ENCODE results near the gene CRCP.
"Not testable (repeated sequence)": the region's sequence is repeated elsewhere in the genome, so short reads cannot be mapped to it uniquely, and the experiment has no call there.

CRCP gene

DNA sequence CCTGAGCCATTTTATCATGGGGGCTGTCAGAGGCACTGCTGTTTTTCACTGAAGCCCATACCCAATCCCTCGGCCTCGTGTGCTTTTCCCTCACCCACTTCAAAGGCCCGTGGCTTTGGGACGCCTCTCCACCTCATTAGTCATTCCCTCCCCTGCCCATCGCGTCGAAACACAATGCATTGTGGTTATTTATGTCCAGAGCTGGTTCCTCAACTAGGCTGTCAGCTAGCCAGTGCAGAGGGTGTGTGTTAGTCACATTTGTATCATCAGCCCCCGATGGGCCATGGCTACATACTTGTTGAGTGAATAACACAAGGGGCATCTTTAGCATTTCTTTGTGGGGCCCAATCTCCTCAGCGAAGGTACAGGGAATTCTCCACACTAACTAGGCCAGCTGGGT lies 3.8 kb upstream of the CRCP start:
- DNase-seq = no peak

DNA sequence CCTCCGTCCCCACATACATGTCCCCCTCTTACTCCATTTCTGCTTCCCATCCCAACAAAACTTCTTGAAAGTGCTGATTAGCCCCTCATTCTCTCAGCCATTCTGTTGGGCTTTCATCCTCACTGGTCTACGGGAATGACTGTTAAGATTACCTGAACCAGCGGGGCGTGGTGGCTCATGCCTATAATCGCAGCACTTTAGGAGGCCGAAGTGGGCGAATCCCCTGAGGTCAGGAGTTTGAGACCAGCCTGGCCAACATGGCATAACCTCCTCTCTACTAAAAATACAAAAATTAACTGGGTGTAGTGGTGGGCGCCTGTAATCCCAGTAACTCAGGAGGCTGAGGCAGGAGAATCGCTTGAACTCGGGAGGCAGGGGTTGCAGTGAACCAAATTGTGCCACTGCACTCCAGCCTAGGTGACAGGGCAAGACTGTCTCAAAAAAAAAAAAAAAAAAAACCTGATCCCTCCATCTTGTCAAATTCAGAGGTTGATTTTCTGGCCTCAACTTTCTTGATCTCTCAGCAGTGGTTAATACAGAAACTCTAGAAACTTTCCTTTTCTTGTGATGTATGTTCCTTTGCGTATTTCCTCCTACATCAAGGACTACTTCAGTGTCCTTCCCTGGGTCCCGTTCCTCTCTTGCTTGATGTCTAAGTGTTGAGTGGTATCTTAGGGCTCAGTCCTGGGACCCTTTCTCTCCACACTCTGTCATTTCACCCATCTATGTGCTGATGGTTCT lies 2.2 kb downstream of the CRCP start:
- not testable (repeated sequence) for DNase-seq

DNA sequence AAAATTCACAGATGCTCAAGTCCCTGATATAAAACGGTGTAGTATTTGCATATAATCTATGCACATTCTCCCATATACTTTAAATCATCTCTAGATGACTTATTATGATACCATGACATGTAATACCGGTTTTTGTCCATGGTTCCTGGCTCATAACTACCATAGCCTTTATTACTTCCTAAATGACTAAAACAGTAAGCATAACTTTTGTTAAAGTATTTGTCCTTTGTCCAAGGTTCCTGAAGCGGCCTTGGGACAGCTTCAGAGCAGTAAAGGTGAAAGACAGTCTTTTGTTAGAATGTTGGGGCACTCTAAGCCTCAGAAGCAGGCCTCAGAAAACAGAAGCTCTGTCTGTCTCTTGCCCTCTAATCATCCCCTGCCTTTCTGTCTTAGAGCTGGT lies 4.0 kb downstream of the CRCP start:
- no peak for DNase-seq

DNA sequence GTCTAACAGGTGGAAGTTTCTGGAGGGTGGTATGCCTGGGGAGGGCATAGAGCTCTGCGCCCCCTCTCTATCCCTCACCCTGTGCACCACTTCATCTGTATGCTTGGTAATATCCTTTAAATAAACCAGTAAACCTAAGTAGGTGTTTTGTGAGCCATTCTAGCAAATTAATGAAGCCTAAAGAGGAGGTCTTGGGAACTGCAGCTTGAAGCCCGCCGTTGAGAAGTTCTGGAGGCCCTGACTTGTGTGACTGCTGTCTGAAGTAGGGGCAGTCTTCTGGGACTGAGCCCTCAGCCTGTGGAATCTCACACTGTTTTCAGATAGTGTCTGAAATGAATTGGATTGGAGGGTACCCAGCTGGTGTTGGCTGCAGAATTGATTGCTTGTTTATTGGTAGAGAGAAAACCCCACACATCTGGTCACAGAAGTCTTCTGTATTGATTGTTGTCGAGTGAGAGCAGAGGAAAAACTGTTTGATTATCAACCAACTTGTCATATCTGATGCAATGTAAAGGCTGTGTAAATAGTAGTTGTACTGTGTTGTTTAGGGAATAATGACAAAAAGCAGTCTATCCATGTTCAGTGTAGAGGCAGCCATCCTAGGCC lies 4.7 kb downstream of the CRCP start:
- DNase-seq = no peak

DNA sequence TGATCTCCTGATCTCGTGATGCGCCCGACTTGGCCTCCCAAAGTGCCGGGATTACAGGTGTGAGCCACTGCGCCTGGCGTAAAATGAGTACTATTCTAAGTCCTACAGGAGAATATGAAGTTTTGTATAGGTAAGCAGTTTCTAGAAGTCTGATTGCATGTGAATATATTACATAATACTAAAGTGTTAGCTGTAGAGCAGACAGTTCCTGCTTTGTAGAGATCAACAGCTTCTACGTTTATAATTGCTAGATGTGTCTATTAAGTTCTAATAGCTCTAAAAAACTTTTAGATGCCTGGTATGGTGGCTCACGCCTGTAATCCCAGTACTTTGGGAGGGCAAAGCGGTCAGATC lies 8.5 kb downstream of the CRCP start:
- no peak for DNase-seq

DNA sequence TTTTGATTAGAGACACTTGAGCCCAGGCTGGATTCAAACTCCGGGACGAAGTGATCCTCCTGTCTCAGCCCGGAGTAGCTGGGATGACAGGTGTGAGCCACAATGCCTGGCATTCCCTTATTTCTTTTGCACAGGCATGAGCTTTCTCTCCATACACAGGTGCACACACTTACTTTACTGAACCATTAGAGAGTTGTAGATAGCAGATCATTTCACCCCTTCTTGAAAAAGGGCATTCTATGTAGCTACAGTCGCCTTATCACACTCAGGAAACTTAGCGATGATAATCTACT lies 9.9 kb downstream of the CRCP start:
- not testable (repeated sequence) for DNase-seq

DNA sequence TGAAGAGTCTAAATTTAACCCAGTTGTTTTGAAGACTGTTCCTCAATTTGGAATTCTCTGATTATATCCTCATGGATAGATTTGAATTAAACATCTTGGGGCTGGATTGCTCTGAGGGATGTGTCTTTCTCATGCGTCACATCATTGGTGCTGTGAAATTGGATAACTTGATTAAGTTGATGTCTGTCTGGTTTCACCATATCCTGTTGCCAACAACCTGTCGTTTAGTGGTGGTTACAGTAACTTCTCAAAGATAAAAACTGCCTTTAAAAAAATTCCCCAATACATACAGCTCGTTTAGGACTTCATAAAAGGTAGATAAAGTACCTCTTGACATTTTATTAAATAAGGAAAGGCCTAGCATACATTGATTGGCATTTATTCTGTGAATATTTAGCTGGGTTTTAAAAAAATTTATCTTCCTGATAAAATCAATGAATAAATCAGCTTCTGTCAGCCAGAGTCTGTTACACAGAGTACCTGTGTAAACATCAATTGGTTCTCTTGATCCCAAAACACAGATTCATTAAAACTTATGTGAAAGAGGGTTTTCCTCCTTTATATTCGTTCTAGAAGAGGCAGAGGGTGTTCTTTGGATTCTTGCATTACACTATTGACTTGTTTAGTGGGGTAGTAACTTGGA lies 10.5 kb downstream of the CRCP start:
- DNase-seq = no peak

DNA sequence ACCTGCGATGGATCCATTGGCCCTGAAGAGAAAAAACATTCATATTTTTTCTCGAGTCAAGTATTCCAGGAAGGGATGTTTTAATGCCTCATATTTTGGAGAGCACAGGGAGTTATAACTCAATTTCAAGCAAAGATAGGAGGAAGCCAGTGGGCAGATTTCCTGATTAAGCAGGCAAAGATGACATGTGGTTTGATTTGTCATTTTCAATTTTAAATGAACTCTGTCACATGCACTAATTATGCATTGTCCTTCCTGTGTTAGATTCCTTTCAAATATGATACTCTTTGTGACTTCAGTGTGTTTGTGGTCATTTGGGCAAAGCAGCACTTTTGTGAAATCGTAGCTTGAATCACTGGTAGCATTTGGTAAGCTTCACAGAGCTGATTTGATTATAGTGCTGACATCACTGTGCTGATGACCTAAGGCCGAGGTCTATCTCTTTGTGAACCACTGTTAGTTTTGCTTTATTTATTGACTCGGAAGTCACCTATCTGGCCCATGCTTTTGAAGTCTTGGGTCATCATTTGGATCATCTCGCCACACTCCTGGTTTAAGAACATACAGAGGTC lies 11.2 kb downstream of the CRCP start:
- not testable (repeated sequence) for DNase-seq

DNA sequence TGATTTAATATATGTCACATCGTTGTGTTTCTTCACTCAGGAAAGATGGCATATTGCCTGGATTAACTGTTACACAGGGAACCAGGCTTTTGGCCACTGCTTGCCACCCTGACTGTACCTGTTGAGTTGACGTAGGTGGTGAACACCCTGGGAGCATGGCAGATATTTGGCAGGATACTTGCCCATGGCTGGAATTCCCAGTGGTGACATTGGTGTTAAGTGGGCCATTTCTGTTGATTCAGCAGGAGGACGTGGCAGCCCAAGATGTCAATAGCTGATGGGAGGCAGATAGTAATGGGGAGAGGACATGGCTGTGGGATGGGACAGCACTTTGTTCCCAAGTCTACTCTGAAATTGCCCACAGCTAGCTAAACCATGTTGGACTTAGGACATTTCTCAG lies 12.5 kb downstream of the CRCP start:
- DNase-seq = not testable (repeated sequence)

DNA sequence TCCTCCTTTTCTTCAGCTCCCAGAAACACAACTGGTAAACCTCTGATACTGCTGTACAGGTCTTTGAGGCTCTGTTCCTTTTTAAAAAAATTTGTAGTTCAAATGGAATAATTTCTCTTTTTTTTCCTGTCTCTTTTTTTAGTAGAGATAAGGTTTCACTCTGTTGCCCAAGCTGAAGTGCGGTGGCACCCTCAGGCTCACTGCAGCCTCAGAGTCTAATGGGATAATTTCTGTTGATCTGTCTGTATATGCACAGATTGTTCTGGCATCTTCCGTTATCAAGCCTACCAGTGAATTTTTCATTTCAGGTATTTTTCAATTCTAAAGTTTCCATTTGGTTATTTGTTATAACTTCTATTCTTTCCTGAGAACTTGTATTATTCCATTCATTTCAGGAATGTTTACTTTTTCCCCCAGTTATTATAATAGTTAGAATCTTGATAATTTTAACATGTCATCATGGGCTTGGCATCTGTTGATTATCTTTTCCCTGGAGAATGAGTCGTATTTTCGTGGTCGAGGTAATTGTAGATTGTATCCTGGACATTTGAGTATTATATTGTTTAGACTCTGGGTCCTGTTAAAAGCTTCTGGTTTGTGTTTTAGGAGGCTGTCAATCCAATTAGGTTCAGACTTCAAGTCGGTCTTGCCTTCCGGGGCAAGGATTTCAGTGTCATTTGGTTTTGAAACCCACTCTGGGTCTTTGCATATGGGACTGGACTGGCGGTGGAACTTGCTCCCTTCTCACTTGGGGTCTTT lies 24.5 kb downstream of the CRCP start:
- DNase-seq = no peak

DNA sequence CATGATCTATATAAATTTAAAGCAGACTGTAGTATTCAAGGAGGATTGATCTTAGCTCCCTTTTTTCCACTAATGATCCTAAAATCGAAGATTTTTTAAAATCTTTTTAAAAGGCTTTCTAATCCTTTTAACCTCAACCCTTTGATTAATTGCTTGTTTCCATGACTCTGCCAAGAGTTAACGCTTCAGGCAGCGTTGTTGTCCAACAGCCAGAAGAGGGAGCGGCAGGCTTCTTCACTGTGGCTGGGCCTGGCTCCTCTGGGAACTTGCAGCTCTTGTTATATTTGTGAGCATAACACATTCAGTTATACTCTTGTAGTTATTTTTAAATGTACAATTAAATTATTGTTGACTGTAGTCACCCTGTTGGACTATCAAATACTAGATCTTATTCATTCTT lies 26.3 kb downstream of the CRCP start:
- no peak for DNase-seq

DNA sequence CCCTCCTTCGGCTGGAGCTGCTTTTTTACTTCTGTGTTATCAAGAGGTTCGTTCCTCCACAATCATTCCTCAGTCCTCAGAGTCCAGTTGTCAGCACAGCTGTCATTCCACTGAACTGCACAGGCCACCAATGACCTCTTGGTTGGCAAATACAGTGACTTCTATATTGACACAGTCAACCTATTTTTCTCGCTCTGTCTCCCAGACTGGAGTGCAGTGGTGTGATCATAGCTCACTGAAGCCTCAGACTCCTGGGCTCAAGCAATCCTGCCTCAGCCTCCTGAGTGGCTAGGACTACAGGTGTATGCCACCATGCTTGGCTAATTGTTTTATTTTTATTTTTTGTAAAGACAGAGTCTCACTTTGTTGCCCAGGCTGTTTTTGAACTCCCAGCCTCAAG lies 27.7 kb downstream of the CRCP start:
- no peak for DNase-seq

DNA sequence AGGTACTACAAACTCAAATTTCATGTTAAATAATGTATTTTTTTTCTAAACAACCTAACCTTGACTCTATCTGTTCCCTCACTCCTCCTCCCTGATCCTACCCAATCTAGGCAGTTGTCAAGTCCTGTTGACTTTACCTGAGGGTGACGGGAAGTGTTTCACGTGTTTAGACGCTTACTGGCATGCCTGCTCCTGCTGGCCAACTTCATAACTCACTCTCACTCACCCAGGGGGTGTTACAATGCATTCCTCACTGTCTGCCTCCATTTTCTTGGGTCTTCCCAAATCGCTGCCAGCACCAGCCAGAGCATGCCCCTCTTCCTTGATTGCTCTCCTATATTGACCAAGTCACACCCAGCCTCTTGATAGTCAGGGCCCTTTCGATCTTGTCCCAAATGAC lies 28.3 kb downstream of the CRCP start:
- no peak for DNase-seq

DNA sequence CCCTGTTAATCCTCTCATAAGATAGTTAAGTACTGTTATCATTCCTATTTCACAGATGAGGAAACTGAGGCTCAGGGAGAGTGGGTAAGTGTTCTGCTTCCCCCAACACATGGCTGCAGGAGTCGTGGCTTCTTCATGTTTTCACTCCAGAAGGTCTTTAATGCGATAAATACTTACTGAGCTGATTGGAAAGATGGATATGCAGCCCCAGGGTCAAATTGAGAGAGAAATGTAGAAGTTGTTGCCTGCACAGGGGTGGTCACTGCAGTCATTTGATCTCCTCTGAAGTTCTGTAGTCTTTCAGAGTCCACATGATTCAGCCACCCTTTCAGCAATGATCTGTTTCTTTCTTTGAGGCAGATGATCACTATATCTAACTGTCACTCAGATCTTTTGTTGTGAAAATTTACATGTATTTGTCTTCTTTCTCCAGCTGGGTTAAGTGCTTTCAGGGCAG lies 29.3 kb downstream of the CRCP start:
- no peak for DNase-seq

DNA sequence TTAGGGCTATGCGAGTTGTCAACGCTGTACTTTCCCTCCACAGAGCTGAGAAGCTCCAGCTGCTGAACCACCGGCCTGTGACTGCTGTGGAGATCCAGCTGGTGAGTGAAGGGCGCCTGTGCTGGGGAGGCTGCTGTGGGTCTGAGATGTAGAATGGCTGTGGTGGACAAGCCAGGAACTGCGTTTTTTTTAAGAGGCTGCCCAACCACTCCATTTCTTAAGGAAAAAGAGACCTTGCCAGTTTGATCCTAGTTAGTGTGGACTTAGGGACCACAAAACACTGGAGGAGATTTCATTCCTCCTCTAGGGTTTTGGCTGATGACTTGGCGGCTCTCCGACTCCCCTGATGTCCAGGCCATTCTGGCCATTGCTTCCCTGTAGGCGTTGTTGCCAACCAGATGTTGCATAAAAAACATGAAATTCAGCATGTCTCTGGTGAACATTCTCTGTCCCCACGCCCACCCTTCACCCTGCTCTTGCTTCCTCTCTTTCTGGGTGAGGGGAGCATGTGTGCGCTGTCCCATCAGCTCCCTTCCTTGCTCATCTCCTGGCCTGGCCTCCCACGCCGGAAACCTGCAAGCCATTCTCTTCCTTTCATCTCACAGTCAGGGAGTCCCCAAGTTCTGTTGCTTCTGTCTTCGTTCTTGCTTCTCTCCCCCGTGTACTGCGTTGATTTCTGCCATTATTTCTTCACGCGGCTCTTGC lies 30.9 kb downstream of the CRCP start:
- no peak for DNase-seq

DNA sequence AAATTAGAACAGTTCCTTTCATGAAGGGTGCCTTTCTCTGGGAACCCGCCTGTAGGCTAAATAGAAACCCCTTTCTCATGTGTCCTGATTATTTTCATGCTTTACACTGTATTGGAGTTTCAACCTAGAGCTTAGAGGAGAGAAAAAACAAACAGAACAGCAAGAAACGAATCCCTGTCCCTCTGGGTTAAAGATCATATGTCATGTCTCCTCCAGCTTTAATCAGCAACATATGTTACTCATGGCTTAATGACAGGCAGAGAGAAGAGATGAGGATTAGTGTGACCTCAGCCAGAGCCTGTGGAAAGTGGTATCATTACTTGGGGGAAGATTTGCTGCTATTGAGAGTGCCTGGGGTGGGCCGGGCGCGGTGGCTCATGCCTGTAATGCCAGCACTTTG lies 32.1 kb downstream of the CRCP start:
- DNase-seq = no peak

DNA sequence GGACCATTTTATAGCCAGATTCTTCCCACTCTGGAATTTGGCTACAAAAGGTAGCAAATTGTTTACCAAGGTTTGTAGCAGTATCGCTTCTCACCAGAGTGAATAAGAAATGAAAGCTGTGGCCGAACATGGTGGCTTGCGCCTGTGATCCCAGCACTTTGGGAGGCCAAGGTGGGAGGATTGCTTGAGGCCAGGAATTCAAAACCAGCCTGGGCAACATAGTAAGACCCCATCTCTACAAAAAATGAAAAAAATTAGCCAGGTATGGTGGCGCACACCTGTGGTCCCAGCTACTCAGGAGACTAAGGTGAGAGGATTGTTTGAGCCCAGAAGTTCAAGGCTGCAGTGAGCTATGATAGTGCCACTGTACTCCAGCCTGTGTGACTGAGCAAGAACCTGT lies 33.0 kb downstream of the CRCP start:
- not testable (repeated sequence) for DNase-seq

DNA sequence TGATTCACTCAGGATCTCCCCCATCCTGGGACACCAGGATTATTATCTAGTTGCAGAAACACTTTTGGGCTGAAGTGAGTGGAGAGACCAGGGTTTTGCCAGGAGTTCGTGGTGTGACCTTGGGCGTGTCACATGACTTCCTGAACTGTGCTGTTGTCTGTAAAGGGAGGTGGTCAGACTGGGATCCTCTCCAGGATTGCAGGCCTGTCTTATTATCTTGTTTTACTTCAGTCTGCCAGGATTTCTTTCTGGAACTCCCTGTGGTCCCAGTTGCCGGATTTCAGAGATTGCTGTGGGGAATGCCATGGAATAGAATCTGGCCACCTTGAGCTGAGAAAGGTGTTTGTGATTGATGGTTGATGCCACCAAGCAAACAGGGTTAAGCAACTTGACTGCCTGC lies 35.8 kb downstream of the CRCP start:
- DNase-seq = no peak

DNA sequence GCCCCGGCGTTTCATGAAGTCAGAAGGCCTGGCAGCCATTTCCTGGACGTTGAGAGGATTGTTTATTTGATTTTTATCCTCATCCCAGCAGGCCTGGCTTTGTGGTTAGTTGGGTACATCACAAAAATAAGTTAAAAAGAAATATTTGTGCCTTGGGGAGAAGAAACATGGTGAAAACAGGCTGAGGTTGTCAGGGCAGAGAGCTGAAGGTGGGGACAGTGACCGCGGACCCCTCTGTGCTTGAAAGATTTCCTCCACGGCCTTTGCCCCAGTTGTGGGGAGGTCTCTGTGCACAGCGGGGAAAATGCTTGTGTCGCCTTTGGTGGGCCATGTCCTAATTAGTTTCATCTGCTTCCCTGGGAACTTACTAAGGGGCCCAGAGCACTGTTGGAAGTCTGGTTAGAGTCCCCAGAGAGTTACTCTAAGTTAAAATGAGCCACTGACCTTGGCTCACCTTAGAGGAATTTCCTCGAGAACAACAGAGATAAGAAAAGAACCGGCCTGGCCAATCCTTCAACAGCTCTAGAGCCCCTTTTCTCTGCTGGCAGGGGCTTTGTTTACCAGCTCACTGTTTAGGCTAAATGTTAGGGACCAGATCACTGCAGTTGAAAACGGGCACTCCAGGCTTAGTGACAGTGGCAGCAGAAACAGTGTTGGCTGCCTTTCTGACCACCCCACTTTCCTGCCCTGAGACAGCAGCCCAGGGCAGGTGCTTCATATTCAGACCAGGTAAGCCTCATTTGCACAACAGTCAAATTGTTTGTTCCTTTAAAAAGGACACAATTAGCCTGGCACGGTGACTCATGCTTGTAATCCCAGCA lies 37.9 kb downstream of the CRCP start:
- DNase-seq = no peak

DNA sequence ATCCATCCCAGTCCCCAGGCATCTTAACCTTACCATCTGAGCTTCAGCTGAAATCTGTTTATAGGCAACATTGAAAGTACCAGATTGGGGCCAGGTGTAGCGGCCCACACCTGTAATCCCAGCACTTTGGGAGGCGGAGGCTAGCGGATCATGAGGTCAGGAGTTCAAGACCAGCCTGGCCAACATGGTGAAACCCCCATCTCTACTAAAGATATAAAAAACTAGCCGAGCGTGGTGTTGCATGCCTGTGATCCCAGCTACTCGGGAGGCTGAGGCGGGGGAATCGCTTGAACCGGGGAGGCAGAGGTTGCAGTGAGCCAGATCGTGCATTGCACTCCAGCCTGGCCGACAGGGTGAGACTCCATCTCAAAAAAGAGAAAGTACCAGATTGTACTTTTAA lies 39.0 kb downstream of the CRCP start:
- DNase-seq = no peak

DNA sequence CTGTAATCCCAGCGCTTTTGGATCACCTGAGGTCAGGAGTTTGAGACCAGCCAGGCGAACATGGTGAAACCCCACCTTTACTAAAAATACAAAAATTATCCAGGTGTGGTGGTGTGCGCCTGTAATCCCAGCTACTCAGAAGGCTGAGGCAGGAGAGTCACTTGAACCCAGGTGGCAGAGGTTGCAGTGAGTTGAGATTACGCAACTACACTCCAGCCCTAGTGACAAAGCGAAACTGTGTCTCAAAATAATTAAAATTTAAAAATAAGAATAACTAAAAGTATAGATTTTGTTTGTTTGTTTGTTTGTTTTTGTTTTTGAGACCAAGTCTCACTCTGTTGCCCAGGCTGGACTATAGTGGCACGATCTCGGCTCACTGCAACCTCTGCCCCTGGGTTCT lies 41.4 kb downstream of the CRCP start:
- not testable (repeated sequence) for DNase-seq

DNA sequence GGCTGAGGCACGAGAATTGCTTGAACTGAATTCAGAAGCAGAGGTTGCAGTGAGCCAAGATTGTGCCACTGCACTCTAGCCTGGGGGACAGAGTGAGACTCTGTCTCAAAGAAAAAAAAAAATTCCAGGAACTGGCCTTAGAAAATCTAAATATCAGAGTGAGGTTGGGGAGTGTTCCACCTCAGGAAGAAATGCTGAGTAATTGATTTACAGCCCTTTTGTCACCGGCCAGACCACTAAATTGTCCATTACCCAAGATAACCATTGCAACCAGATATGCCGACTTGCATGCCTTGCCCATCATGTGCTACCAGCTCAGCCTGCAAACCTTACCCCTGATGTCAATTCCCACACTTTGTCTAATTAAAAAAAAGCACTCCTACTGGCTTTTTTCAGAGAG lies 42.4 kb downstream of the CRCP start:
- no peak for DNase-seq

All from NCI-H1436 (cell line).